HFFc6 (cell line): Measurements from ENCODE around the gene ARHGAP45. TPM values are rescaled to one million over a fixed set of nuclear protein-coding genes. Genes with fewer than 3 reads are reported as not detected.

Source experiments
- DNase-seq: peaks from one replicate; pipeline ENCODE4 v3.0.0-alpha.2; 2018
- H3K27ac Mint-ChIP-seq: 2 replicates; pipeline ENCODE4 v1.8.0; 2020; ENCODE audit warnings: mild to moderate bottlenecking, mixed read lengths
- H3K27me3 Mint-ChIP-seq: 2 replicates; pipeline ENCODE4 v1.8.0; 2021; ENCODE audit warnings: mild to moderate bottlenecking, moderate library complexity, mixed read lengths; ENCODE audit not compliant: insufficient read depth
- H3K36me3 Mint-ChIP-seq: 2 replicates; pipeline ENCODE4 v1.8.0; 2021; ENCODE audit warnings: low read depth, mixed read lengths
- H3K4me1 Mint-ChIP-seq: 2 replicates; pipeline ENCODE4 v1.8.0; 2020; ENCODE audit warnings: low read depth, mixed read lengths
- H3K4me3 Mint-ChIP-seq: 2 replicates; pipeline ENCODE4 v1.8.0; 2020; ENCODE audit warnings: mild to moderate bottlenecking, moderate library complexity, mixed read lengths
- H3K9me3 Mint-ChIP-seq: 2 replicates; pipeline ENCODE4 v1.8.0; 2020; ENCODE audit warnings: mild to moderate bottlenecking, mixed read lengths
- CTCF ChIP-seq: fragments of 200-600 bp; sonication (generic); IDR thresholded peaks from 2 replicates; pipeline ENCODE4 v1.5.0; 2021; ENCODE audit warnings: antibody characterized with exemption, mild to moderate bottlenecking
- total RNA-seq, 6 experiments: library from RNA; stranded (reverse); fragmentation: NEBNext Ultra II Directional; extraction: Animal tissue kit (Norgen Biotek cat#: 25700); gene quantifications; 2 replicates in 1 of 6; 3 replicates in 5 of 6; pipeline ENCODE4 v1.2.3, GENCODE V29; 2021

ARHGAP45 gene
- total RNA-seq, 6 experiments from 2014 or later = 0.28 to 0.74 (median 0.60) TPM

GRCh38 chr19:1130771-1131717, 64.1 kb downstream of the ARHGAP45 start:
- Mint-ChIP-seq H3K9me3 (no peaks in the 10 kb centered on the region), H3K27me3 (peaks cover 3% of the 10 kb centered on the region), H3K4me3 (peak overlapping the region; percentile 91), H3K4me1 (peaks cover 13% of the 10 kb centered on the region; the same call in 1 of the 2 replicates), H3K27ac (peak overlapping the region; percentile 92), H3K36me3 (no peaks in the 10 kb centered on the region)
- TF ChIP-seq CTCF = no peak
- DNase-seq = no peak

DNA sequence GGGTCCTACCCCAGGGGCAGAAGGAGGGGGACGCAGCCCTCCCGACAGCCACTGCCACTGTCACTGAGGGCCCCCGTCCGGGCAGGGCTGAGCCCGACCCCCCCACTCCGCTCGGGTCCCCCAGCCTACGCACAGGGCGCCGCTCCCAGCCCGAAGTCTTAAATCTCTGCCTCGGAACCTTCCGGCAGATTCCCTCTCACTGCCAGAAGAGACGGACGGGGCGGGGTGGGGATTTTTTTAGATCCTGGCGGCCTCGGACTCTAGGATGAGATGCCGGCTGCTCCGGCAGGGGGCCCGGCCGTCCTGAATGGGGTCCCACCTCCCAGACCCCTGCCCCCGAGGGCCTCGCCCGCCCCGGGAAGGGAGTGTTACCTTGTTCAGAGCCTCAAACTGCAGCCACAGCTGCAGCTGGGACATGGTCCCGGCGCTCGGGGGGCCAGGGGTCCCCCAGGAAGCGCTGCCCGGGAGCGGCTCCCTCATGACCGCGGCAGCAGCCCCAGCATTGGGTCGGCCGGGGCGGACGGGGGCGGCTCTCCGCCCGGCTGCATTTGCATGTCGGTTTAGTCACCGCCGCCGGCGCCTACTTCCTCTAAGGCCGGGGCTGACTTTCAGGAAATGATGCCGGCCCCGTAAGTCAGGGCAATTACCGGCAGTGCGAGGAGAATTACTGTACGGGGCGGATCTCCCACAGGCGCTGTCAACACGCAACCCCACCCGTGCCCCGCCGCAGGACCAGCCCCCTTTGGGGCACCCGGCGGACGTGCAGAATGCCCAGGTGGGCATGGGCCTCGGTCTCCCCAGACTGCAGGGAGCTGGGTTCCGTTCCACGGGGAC, 65.0 kb downstream of the ARHGAP45 start:
- no peaks in the 10 kb centered on the region for H3K36me3 Mint-ChIP-seq
- TF ChIP-seq CTCF = peak; percentile 38; the same call in 1 of the 2 replicates
- H3K27ac Mint-ChIP-seq = peak overlapping the region; percentile 92
- peak overlapping the region; percentile 91 for H3K4me3 Mint-ChIP-seq
- DNase-seq = peak; percentile 89
- peaks cover 2% of the 10 kb centered on the region; the same call in 1 of the 2 replicates for H3K27me3 Mint-ChIP-seq
- H3K4me1 Mint-ChIP-seq = peaks cover 13% of the 10 kb centered on the region; the same call in 1 of the 2 replicates
- no peaks in the 10 kb centered on the region for H3K9me3 Mint-ChIP-seq

- peaks cover 13% of the 10 kb centered on the region; the same call in 1 of the 2 replicates for H3K4me1 Mint-ChIP-seq
- no peak for TF ChIP-seq CTCF
- peaks cover 2% of the 10 kb centered on the region; the same call in 1 of the 2 replicates for H3K27me3 Mint-ChIP-seq
- peak overlapping the region; percentile 92 for H3K27ac Mint-ChIP-seq
- no peak for DNase-seq
- H3K36me3 Mint-ChIP-seq = no peaks in the 10 kb centered on the region
- peak overlapping the region; percentile 91 for H3K4me3 Mint-ChIP-seq
- H3K9me3 Mint-ChIP-seq = no peaks in the 10 kb centered on the region
Measured at GRCh38 chr19:1132552-1133383, 65.8 kb downstream of the ARHGAP45 start.

- DNase-seq = no peak
- H3K36me3 Mint-ChIP-seq = no peaks in the 10 kb centered on the region; the same call in 1 of the 2 replicates
- H3K9me3 Mint-ChIP-seq = no peaks in the 10 kb centered on the region
- peaks cover 2% of the 10 kb centered on the region; the same call in 1 of the 2 replicates for H3K27me3 Mint-ChIP-seq
- peak overlapping the region; percentile 39; the same call in 1 of the 2 replicates for H3K4me3 Mint-ChIP-seq
- H3K4me1 Mint-ChIP-seq = peaks cover 13% of the 10 kb centered on the region; the same call in 1 of the 2 replicates
- no peak for TF ChIP-seq CTCF
- peak overlapping the region; percentile 60; the same call in 1 of the 2 replicates for H3K27ac Mint-ChIP-seq
Measured at GRCh38 chr19:1133471-1133929, 66.5 kb downstream of the ARHGAP45 start.
